Subcutaneous adipose tissue (tissue), 4 donors: ENCODE results near the gene UTS2R. TPM values are rescaled to one million over a fixed set of nuclear protein-coding genes. Genes with fewer than 3 reads are reported as not detected.

ENCODE experiments used
- total RNA-seq, 4 donors: library from RNA; depleted of rRNA; stranded (reverse); fragments of >200 nt; gene quantifications; one replicate each; pipeline ENCODE4 v1.1.0, GENCODE V29; 2016
- TF ChIP-seq, protein P1 (sequence below): fragments of 450-650 bp; IDR thresholded peaks from one replicate; pipeline ENCODE4 v1.5.1; 2016; ENCODE audit warnings: low read depth, mild to moderate bottlenecking, control low read depth, antibody characterized with exemption, moderate library complexity

UTS2R gene
- total RNA-seq, 4 donors from 2014 or later = not detected

DNA sequence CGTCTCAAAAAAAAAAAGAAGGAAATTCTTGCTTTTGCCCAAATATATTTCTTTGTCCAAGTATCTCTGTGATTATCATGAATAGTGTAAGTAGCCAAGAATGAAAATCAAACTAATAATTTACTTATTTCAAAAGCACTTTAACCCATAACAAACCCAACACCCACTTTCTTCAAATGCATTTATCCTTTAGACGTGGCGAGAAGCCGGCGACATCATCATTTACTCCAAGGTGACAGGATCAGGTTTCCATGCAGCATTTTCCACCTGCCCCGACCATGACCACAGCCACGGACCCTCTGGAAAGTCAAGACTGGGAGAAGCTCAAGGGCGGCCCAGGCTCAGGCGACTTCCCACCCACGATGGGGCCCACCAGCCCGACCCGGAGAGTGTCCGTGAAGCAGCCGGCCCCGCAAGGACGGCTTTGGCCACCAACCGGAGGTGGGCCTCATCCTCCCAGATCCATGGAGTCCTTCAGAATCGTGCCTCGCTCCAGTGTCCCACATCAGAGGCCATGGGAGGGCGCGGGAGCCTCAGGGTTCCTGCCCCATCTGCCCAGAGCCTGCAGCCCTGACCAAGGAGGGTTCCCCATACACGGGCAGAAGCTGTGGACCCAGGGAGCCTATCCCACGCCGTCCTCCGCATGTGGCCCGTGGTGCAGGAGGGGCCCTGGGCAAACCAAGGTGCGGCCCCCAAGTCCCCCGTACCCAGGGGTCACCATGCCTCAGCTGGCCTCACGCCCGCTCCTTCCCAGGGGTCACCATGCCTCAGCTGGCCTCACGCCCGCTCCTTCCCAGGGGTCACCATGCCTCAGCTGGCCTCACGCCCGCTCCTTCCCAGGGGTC is 18.7 kb downstream of the UTS2R start:
- TF ChIP-seq, protein P1, sequence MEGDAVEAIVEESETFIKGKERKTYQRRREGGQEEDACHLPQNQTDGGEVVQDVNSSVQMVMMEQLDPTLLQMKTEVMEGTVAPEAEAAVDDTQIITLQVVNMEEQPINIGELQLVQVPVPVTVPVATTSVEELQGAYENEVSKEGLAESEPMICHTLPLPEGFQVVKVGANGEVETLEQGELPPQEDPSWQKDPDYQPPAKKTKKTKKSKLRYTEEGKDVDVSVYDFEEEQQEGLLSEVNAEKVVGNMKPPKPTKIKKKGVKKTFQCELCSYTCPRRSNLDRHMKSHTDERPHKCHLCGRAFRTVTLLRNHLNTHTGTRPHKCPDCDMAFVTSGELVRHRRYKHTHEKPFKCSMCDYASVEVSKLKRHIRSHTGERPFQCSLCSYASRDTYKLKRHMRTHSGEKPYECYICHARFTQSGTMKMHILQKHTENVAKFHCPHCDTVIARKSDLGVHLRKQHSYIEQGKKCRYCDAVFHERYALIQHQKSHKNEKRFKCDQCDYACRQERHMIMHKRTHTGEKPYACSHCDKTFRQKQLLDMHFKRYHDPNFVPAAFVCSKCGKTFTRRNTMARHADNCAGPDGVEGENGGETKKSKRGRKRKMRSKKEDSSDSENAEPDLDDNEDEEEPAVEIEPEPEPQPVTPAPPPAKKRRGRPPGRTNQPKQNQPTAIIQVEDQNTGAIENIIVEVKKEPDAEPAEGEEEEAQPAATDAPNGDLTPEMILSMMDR = no peak

DNA sequence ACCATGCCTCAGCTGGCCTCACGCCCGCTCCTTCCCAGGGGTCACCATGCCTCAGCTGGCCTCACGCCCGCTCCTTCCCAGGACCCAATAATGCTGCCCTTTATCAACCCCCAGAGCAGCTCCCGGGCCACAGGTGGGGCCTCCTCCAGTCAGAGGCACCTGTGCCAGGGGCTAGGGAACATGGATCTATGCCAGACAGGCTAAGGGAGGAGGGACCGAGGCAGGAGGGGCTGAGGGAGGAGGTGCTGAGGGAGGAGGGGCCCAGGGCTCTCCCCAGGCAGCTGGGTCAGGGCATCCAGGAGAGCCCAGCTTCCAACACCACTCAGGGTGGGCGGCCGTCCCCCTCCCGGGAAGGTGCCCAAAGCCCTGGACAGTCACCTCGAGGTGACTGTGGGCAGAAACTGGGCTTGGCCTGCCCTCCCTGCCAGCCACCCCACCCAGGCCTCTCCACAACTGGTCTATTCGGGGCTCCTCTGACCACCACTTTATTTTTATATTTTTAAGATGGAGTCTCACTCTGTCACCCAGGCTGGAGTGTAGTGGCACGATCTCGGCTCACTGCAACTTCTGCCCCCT is 19.4 kb downstream of the UTS2R start:
- TF ChIP-seq, protein P1 = no peak

DNA sequence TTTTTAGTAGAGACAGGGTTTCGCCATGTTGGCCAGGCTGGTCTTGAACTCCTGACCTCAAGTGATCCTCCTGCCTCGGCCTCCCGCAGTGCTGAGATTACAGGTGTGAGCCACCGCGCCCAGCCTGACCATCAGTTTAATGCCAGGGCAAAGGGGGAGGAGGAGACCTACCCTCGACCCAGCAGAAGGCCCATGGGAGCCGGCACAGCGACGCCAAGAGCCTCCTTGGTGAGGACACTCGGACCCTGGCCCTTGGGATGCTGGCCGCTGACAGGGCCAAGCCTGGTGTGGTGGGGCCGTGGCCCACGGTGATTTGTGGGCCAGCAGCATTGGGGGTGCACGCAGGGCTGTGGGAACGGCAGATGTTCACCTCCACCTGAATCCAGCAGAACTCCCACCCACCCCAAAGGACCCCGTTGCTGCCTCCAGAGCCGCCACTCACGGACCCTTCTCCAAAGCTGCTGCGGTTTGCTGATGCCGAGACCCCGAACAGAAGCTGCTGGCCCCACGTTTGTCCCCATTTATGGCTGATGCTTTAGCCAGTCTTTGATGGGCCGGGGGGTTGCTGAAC is 20.0 kb downstream of the UTS2R start:
- TF ChIP-seq, protein P1 = no peak

DNA sequence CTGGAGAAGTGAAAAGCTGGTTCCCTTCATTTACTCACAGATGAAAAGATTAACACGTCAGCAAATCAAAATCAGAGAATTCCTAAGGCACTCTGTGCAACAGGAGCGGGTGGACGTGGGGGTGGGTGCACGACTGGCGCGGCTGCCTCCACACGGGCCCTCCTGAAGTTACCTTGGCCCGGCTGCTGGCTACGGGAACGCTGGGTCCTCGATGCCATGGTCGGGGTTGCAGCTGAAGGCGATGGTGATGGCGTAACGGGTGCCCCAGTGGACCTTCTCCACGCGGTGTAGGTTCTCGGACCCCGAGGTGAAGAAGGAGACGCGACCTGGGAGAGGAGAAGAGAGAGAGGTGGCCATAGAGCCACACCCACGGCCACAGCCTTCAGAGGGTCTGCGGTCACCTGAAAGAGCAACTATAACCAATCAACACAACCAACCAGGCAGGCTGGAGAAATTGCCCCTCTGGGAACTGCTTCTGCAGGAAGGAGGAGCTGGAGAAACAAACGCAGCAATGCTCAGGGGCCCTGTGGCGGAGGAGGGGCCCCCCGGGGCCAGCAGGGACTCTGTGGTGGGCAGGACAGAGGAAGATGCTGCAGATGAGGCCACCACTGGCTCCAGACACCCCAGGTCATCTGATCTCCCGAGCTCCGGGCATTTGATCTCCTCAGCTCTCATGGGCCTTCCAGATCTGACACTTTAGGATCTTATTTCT is 20.8 kb downstream of the UTS2R start:
- TF ChIP-seq, protein P1 = no peak

DNA sequence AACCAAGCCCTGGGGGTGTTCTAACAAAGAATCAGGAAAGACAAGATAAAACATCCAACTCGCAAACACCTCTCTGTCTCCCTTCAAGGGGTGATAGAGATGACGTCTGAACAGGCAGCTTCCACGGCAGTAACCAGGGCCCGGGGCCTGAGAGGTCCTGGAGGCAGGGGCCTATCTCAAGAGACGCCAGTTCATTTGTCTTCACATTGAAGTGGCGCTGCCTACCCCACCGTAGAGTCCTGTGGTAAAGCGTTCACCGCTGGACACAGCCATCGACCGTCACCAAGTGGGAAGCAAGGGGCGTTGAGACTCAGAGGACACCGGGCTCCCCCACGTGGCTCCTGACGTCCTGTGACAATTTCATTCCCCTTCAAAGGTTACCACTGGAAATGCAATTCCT is 21.4 kb downstream of the UTS2R start:
- TF ChIP-seq, protein P1 = no peak

DNA sequence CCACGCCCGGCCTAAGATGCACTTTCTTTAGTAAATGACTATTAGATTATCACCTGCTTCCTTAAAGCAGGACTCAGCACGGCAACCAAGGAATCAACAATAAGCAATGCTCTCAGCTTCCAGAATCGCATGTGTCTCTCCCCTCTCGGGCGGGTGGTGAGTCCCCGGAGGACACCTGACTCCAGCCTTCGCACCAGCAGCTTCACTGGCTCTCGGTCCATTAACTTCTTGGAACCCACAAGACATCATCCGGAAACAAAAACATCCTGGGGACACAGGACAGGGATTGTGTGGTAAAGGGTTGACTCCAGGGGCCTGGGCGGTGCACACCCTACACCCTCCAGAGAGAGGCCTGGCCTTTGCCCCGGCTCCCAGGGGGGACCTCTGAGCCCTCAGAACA is 22.7 kb downstream of the UTS2R start:
- TF ChIP-seq, protein P1 = no peak
